Kidney glomerular epithelial cell (primary cell): Measurements from ENCODE around the gene TLE6.
"Not testable (repeated sequence)": the region's sequence is repeated elsewhere in the genome, so short reads cannot be mapped to it uniquely, and the experiment has no call there.

Experiments
- DNase-seq: peaks from one replicate; lab custom pipeline; 2025; lab: John Stamatoyannopoulos, UW

The TLE6 gene

DNA sequence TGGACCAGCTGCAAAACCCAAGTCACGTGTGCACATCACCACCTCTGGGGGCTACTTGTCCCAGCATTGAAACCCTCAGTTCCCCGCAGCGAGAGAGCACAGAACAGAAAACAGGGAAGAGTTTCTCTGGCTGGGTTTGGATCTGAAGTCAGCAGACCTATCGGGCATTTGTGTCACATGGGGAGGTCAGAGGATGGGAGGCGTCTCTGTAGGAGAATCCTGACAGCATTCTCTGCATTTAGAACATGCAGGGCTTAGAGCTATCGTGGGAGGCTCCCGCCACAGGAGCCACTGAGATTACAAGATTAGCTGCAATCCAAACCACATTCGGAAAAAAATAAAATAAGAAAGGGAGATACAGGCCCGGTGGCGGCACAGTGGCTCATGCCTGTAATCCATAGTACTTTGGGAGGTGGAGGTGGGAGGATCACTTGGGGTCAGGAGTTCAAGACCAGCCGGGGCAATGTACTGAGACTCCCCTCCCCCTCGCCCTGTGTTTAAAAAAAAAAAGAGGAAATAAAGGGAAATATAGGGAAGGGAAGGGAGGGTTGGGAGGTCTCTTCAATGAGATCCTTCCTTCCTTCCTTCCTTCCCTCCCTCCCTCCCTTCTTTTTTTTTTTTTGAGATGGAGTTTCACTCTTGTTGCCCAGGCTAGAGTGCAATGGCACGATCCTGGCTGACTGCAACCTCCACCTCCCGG is 2.9 kb upstream of the TLE6 start:
- no peak for DNase-seq

- no peak for DNase-seq
Measured at GRCh38 chr19:2976609-2977000, 759 bp upstream of the TLE6 start.

DNA sequence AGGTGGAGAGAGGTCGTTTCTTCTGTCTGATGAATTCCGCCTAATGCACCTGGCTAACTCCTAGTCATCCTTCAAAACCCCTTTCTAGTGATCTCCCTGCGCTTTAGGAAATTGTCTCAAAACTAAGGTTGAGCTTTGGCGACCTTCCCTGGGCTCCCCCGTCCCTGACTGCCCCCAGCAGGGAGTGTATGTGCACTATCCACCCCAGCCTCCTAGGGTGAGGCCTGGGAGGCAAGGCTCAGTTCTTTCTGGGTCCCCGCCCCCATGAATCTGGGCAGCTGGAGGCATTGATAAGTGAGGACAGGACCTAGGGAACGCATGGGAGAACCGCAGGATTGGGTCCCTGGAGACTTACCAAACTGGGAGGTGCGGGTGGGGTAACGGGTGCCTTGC is 378 bp downstream of the TLE6 start:
- no peak for DNase-seq

GRCh38 chr19:2978166-2978767 is 903 bp downstream of the TLE6 start:
- no peak for DNase-seq

- DNase-seq, result no peak
Measured at GRCh38 chr19:2978772-2979171, 1.4 kb downstream of the TLE6 start.

DNA sequence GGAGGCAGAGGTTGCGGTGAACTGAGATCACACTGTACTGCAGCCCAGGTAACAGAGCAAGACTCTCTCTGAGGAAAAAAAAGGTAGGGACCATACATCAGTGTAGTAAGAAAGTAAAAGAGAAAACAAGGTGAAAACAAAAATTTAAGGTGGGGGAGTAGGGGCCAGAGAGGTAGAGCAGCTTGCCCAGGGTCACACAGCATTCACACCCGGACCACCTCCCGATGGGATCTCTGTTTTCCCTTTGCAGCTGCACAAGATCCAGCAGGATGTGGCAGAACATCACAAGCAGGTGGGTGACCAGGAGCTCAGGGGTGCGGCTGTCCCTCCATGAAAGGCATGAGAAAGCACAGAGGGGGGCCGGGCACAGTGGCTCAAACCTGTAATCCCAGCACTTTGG is 4.5 kb downstream of the TLE6 start:
- DNase-seq, result no peak

DNA sequence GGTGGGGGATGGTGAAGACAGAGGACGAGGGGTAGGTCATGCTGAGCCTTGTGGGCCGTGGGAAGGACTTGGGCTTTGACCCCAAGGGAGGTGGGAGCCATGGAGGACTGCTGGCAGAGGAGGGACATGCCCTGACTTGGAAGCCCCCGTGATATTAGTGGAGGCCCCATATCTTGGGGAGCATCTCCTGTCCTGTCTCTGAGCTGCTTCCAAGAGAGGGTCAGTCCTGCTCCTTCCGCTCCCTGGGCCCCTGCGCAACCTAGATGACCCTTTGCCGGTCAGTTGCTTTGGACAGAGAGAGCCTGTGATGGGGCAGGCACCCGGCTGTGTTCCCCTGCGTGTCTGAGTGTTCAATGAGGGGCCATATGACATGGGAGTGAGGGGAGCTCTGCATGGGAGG is 5.2 kb downstream of the TLE6 start:
- no peak for DNase-seq

DNA sequence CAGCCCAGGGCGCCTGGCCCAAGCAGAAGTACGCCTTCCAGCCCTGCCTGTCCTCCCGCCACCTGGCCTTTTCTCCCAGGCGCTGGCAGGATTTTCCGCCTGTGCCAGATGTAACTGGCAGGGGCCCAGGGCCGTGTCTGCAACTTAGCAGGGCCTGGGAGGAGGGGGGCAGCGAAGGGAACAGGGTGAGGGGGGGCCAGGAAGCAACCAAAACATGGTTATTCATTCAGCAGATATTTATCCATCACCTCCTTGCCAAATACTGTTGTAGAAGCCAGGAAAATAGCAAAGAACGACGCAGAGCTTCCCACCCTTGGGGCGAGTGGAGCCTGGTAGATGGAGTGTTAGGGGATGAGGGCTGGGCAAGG is 5.6 kb downstream of the TLE6 start:
- no peak for DNase-seq

DNA sequence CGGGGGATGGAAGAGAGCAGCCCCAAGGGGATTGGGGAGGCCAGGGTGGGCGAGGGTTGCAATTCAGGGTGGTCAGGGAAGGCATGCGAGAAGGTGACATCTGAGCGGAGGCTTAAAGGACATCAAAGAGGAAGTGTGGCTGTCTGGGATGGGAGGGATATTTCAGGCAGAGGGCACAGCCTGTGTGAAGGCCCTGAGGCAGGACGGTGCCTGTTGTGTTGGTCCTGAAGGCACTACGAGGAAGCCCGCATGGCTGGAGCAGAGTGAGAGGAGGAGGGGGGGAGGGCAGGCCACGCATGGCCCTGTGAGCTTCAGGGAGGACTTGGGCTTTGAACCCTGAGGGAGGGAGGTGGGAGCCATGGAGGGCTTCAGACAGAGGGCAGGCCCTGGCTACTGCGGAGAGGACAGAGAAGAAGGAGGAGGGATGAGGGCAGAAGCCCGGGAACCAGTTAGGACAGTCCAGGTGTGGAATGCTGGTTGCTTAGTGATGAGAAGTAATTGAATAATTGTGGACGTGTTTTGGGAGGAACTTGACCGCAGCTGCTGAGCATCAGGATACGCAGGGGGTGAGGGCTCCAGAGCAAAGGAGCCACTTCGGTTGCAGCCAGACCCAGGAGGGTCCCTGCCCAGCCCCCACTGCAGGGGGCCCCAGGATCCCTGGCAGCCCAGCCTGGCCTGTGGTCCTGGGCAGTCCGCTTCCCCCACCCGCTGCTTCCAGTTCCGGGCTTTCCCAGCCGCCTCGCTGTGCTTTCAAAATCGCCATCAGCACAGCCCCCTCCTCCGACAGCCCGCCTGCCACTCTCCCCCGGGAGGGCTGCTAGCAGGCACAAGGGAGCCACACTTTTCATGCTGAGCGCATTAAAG is 6.2 kb downstream of the TLE6 start:
- peak; percentile 0 for DNase-seq

DNA sequence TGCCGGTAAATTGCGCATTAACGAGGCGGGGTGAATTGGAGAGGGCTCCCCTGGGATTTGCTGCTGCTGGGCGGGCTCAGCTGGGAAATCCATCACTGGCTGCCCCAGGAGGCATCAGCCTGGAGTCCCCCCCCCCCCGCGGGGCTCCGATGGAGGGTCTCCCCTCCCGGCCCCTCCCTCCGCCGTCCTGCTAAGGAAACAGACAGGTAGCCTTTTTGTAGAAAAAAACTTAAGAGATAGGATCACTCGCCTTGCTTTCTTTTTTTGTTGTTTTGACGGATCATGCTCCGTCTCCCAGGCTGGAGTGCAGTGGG is 6.8 kb downstream of the TLE6 start:
- DNase-seq, result no peak

GRCh38 chr19:2986951-2987524 is 9.7 kb downstream of the TLE6 start:
- no peak for DNase-seq

- DNase-seq, result no peak
Measured at GRCh38 chr19:2987797-2988196, 10.4 kb downstream of the TLE6 start.

DNA sequence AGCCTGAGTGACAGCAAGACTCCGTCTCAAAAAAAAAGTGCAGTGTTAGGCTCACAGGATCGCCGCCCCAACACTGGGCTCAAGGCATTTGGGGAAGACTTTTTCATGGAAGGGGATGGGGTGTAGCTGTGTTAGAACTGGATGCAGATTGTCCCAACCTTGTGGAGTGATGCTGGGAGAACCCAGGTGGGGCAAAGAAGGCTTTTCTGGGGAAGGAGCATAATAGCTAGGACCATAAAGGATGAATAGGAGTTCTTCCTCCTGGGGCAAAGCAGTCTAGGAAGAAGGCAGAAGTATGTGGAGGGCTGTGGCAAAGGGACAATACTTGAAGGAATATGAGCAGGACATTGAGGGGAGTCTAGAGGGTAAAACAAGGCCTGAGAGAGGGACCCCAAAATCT is 11.2 kb downstream of the TLE6 start:
- no peak for DNase-seq

GRCh38 chr19:2989236-2989946 is 12.0 kb downstream of the TLE6 start:
- DNase-seq, result no peak

GRCh38 chr19:2992333-2992732 is 15.0 kb downstream of the TLE6 start:
- not testable (repeated sequence) for DNase-seq

- no peak for DNase-seq
Measured at GRCh38 chr19:2992958-2993357, 15.6 kb downstream of the TLE6 start.

- DNase-seq, result no peak
Measured at GRCh38 chr19:2993579-2993978, 16.2 kb downstream of the TLE6 start.

GRCh38 chr19:2994588-2995131 is 17.3 kb downstream of the TLE6 start:
- no peak for DNase-seq

GRCh38 chr19:2997720-2998119 is 20.4 kb downstream of the TLE6 start:
- no peak for DNase-seq

- no peak for DNase-seq
Measured at GRCh38 chr19:2998642-2999041, 21.3 kb downstream of the TLE6 start.

- no peak for DNase-seq
Measured at GRCh38 chr19:3001235-3001800, 24.0 kb downstream of the TLE6 start.

GRCh38 chr19:3003046-3003445 is 25.7 kb downstream of the TLE6 start:
- DNase-seq, result no peak
